ENCODE results near the gene PLA2G7. TPM values are rescaled to one million over a fixed set of nuclear protein-coding genes. Genes with fewer than 3 reads are reported as not detected.

PLA2G7 gene
- total RNA-seq, 1 donor from 2014 or later: 0.48 TPM

DNA sequence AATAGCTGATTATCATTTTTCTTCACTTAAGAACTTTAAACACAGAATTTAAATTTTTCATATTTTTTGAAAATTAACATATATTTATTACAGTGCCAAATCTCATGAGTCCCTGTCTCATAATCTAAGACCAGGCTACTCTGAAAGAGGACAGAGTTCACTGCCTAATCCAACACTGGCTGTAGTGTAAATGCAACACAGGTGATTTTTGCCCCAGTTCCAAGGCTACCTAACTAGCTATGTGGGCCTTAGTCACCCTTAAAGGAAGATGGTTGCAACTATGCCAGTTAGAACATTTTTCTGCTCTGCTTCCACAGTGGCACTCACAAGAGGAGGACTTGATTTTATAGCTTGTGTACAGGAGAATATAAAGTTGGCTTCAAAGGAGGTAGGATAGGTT is 77.5 kb downstream of the PLA2G7 start:
- Mint-ChIP-seq H3K36me3 (ENCODE audit: low read depth, unreplicated experiment) (no peaks in the 10 kb centered on the region), H3K27ac (ENCODE audit: unreplicated experiment) (no peak overlapping the region), H3K27me3 (ENCODE audit: low read depth, unreplicated experiment) (peaks cover 5% of the 10 kb centered on the region), H3K9me3 (ENCODE audit: unreplicated experiment) (no peaks in the 10 kb centered on the region), H3K4me3 (ENCODE audit: unreplicated experiment) (no peak overlapping the region), H3K4me1 (ENCODE audit: low read depth, unreplicated experiment) (no peaks in the 10 kb centered on the region)
- no peaks in the 10 kb centered on the region for H4K20me1 ChIP-seq (ENCODE audit: insufficient read depth, low read length)
- H3K27me3 ChIP-seq (ENCODE audit: insufficient read depth, low read length): no peaks in the 10 kb centered on the region
- H3K79me2 ChIP-seq (ENCODE audit: insufficient read depth, low read length): no peaks in the 10 kb centered on the region
- DNase-seq (ENCODE audit: low read depth) (no peak), FAIRE-seq (no peak)
- H3K4me1 ChIP-seq (ENCODE audit: insufficient read depth, low read length): peaks cover 3% of the 10 kb centered on the region
- H3K9ac ChIP-seq (ENCODE audit: low read length): no peak overlapping the region
- no peak overlapping the region for H3K27ac ChIP-seq (ENCODE audit: low read depth, low read length)
- no peak for TF ChIP-seq EZH2 (IDR thresholded peaks at IDR 0.05; ENCODE audit: insufficient read depth, low read length)
- no peak for TF ChIP-seq CTCF (IDR thresholded peaks at IDR 0.05; ENCODE audit: insufficient read depth, low read depth, low read length)
- H3K4me3 ChIP-seq (ENCODE audit: insufficient read depth, low read depth, low read length): no peak overlapping the region
- no peak overlapping the region for H3K4me2 ChIP-seq (ENCODE audit: low read length)
- H2AFZ ChIP-seq (ENCODE audit: low read depth, low read length): no peak overlapping the region
- no peaks in the 10 kb centered on the region for H3K36me3 ChIP-seq (ENCODE audit: insufficient read depth, low read length)
- no peaks in the 10 kb centered on the region for H3K9me3 ChIP-seq (ENCODE audit: insufficient read depth, low read depth, low read length)

GRCh38 chr6:46655803-46656202 is 79.4 kb downstream of the PLA2G7 start:
- H3K27ac ChIP-seq (ENCODE audit: low read depth, low read length): no peak overlapping the region
- Mint-ChIP-seq H3K9me3 (ENCODE audit: unreplicated experiment) (no peaks in the 10 kb centered on the region), H3K27ac (ENCODE audit: unreplicated experiment) (no peak overlapping the region), H3K4me3 (ENCODE audit: unreplicated experiment) (no peak overlapping the region), H3K4me1 (ENCODE audit: low read depth, unreplicated experiment) (no peaks in the 10 kb centered on the region), H3K27me3 (ENCODE audit: low read depth, unreplicated experiment) (peaks cover 5% of the 10 kb centered on the region), H3K36me3 (ENCODE audit: low read depth, unreplicated experiment) (no peaks in the 10 kb centered on the region)
- H4K20me1 ChIP-seq (ENCODE audit: insufficient read depth, low read length): no peaks in the 10 kb centered on the region
- H3K4me2 ChIP-seq (ENCODE audit: low read length): no peak overlapping the region
- no peak overlapping the region for H2AFZ ChIP-seq (ENCODE audit: low read depth, low read length)
- peaks cover 8% of the 10 kb centered on the region for H3K4me1 ChIP-seq (ENCODE audit: insufficient read depth, low read length)
- no peaks in the 10 kb centered on the region for H3K36me3 ChIP-seq (ENCODE audit: insufficient read depth, low read length)
- FAIRE-seq (no peak), DNase-seq (ENCODE audit: low read depth) (no peak)
- no peaks in the 10 kb centered on the region for H3K79me2 ChIP-seq (ENCODE audit: insufficient read depth, low read length)
- no peaks in the 10 kb centered on the region for H3K27me3 ChIP-seq (ENCODE audit: insufficient read depth, low read length)
- TF ChIP-seq CTCF (IDR thresholded peaks at IDR 0.05; ENCODE audit: insufficient read depth, low read depth, low read length): peak; percentile 31
- no peak for TF ChIP-seq EZH2 (IDR thresholded peaks at IDR 0.05; ENCODE audit: insufficient read depth, low read length)
- H3K4me3 ChIP-seq (ENCODE audit: insufficient read depth, low read depth, low read length): no peak overlapping the region
- H3K9ac ChIP-seq (ENCODE audit: low read length): no peak overlapping the region
- H3K9me3 ChIP-seq (ENCODE audit: insufficient read depth, low read depth, low read length): no peaks in the 10 kb centered on the region

Other genes starting within 250 kb of the PLA2G7 start
- gene RCAN2, start 243.9 kb downstream of the PLA2G7 start, total RNA-seq: 9.9 and 10.6 TPM in 2 replicates
- gene CYP39A1, start 82.6 kb downstream of the PLA2G7 start, total RNA-seq: 0.72 and 0.84 TPM in 2 replicates
- 4.3 and 4.4 TPM in 2 replicates for gene SLC25A27, start 82.4 kb downstream of the PLA2G7 start, total RNA-seq
- 0.02 TPM in 1 of 2 replicates, not detected in the other for gene TDRD6, start 47.5 kb downstream of the PLA2G7 start, total RNA-seq
- not detected in 2 replicates for gene ANKRD66, start 11.6 kb upstream of the PLA2G7 start, total RNA-seq
- not detected in 2 replicates for gene MEP1A, start 58.0 kb upstream of the PLA2G7 start, total RNA-seq
- 0.54 and 1.1 TPM in 2 replicates for gene ADGRF5, start 186.6 kb upstream of the PLA2G7 start, total RNA-seq

Data from astrocyte (in vitro differentiated cells and primary cell).